Ascending aorta (tissue), 2 donors: ENCODE measurements around the gene CDH23. TPM values are rescaled to one million over a fixed set of nuclear protein-coding genes. Genes with fewer than 3 reads are reported as not detected.
A peak's percentile ranks its signal among the peaks of the same experiment; 100 is the strongest.

Source experiments
- DNase-seq, 2 donors: peaks; one replicate each; pipeline ENCODE4 v3.0.0-alpha.2; 2019; ENCODE audit warnings: low spot score in 2 of 2
- H3K27ac ChIP-seq, 2 donors: fragments of 200-600 bp; sonication (generic); one replicate each; pipeline ENCODE4 v1.5.1; 2016 to 2017; ENCODE audit warnings: mild to moderate bottlenecking in 1 of 2
- H3K27me3 ChIP-seq: fragments of 200-600 bp; sonication (generic); one replicate; pipeline ENCODE4 v1.5.1; 2017
- H3K36me3 ChIP-seq, 2 donors: fragments of 200-600 bp; sonication (generic); one replicate each; pipeline ENCODE4 v1.5.1; 2016
- H3K4me1 ChIP-seq, 2 donors: fragments of 200-600 bp; sonication (generic); one replicate each; pipeline ENCODE4 v1.5.1; 2016 to 2017; ENCODE audit warnings: mild to moderate bottlenecking in 1 of 2
- H3K4me3 ChIP-seq, 2 donors: fragments of 200-600 bp; sonication (generic); one replicate each; pipeline ENCODE4 v1.5.1; 2016 to 2017; ENCODE audit warnings: mild to moderate bottlenecking in 1 of 2
- H3K9me3 ChIP-seq, 2 donors: fragments of 200-600 bp; sonication (generic); one replicate each; pipeline ENCODE4 v1.5.1; 2016
- CTCF ChIP-seq, 3 experiments: fragments of 200-600 bp in 2 of 3; fragments of 450-650 bp in 1 of 3; sonication (generic) in 2 of 3; IDR thresholded peaks; one replicate each; pipeline ENCODE4 v1.5.1; 2016 to 2019; ENCODE audit warnings: antibody characterized with exemption in 3 of 3, mild to moderate bottlenecking in 1 of 3, moderate library complexity in 1 of 3
- intact Hi-C: fragments of 100-400 bp; cut with DNase I; formaldehyde crosslinking; loops from one replicate; pipeline ENCODE4 v1.15.1; 2023
- total RNA-seq: library from RNA; depleted of rRNA; stranded (reverse); fragments of >200 nt; gene quantifications from one replicate; pipeline ENCODE4 v1.1.0, GENCODE V29; 2016

CDH23 gene
- total RNA-seq, 1 donor from 2014 or later: 40.9 TPM

- peaks cover 22 to 46% of the 10 kb centered on the region in 2 donors for H3K4me1 ChIP-seq
- H3K4me3 ChIP-seq: no peak overlapping the region
- no peak for DNase-seq
- H3K27me3 ChIP-seq: no peaks in the 10 kb centered on the region
- H3K9me3 ChIP-seq: no peaks in the 10 kb centered on the region
- TF ChIP-seq CTCF (IDR thresholded peaks at IDR 0.05): no peak
- intact Hi-C loops: loop anchor here (5.0 to 10.0 kb wide), 2 partner anchors 180 to 397 kb away; partner anchors contain the start of gene SLC29A3
- H3K36me3 ChIP-seq: no peaks in the 10 kb centered on the region
- peak overlapping the region; percentile 86 to 89 for H3K27ac ChIP-seq
Measured at GRCh38 chr10:71714592-71714991, 317.9 kb downstream of the CDH23 start.

GRCh38 chr10:71715026-71715425 is 318.3 kb downstream of the CDH23 start:
- no peak for DNase-seq
- Histone ChIP-seq H3K27ac (peak overlapping the region; percentile 86 to 89), H3K27me3 (no peaks in the 10 kb centered on the region), H3K9me3 (no peaks in the 10 kb centered on the region), H3K4me1 (peaks cover 22 to 46% of the 10 kb centered on the region in 2 donors), H3K36me3 (no peaks in the 10 kb centered on the region), H3K4me3 (no peak overlapping the region)
- no peak for TF ChIP-seq CTCF (IDR thresholded peaks at IDR 0.05)
- intact Hi-C loops: loop anchor here (10.0 kb wide), 1 partner anchor 180 kb away; no protein-coding TSS in a partner anchor

- intact Hi-C loops: loop anchor here (10.0 kb wide), 1 partner anchor 179 kb away; no protein-coding TSS in a partner anchor
- DNase-seq: no peak
- Histone ChIP-seq H3K27me3 (no peaks in the 10 kb centered on the region), H3K36me3 (no peaks in the 10 kb centered on the region), H3K4me3 (no peak overlapping the region), H3K4me1 (peaks cover 22 to 46% of the 10 kb centered on the region in 2 donors), H3K27ac (no peak overlapping the region), H3K9me3 (no peaks in the 10 kb centered on the region)
- TF ChIP-seq CTCF (IDR thresholded peaks at IDR 0.05): no peak
Measured at GRCh38 chr10:71715860-71716259, 319.1 kb downstream of the CDH23 start.

DNA sequence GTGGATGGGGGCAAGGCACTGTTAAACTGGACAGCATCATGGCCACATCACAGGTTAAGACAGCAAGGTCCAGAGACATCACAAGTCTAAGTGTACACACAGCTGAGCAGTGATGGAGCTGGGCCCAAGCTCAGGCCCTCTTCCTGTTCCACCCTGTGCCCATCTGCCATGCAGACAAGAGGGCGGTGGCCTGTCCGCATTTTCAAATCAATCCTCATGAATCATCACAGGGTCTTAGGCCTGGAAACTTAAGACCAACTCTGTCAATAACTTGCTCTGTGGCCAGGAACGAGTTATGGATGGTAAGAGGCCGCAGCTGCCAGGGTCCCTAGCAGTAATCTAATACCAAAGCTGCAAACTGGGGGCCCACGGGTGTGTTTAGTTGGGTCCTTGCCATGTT is 319.7 kb downstream of the CDH23 start:
- no peak for TF ChIP-seq CTCF (IDR thresholded peaks at IDR 0.05)
- intact Hi-C loops: loop anchor here (10.0 kb wide), 1 partner anchor 178 kb away; no protein-coding TSS in a partner anchor
- Histone ChIP-seq H3K9me3 (no peaks in the 10 kb centered on the region), H3K4me3 (no peak overlapping the region), H3K4me1 (peaks cover 22 to 46% of the 10 kb centered on the region in 2 donors), H3K36me3 (no peaks in the 10 kb centered on the region), H3K27ac (no peak overlapping the region), H3K27me3 (no peaks in the 10 kb centered on the region)
- no peak for DNase-seq

- intact Hi-C loops: loop anchor here (10.0 kb wide), 1 partner anchor 178 kb away; no protein-coding TSS in a partner anchor
- H3K4me3 ChIP-seq: no peak overlapping the region
- peak overlapping the region in 1 of 2 donors; percentile 40 for H3K27ac ChIP-seq
- no peaks in the 10 kb centered on the region for H3K9me3 ChIP-seq
- H3K27me3 ChIP-seq: no peaks in the 10 kb centered on the region
- no peaks in the 10 kb centered on the region for H3K36me3 ChIP-seq
- peaks cover 22 to 46% of the 10 kb centered on the region in 2 donors for H3K4me1 ChIP-seq
- DNase-seq: no peak
- TF ChIP-seq CTCF (IDR thresholded peaks at IDR 0.05): no peak
Measured at GRCh38 chr10:71717056-71717455, 320.3 kb downstream of the CDH23 start.
